Measurements from ENCODE around the gene SULT1A1.

GRCh38 chr16:28573738-28574718 is 35.8 kb downstream of the SULT1A1 start:
- no peak for TF ChIP-seq YY1 (IDR thresholded peaks at IDR 0.05; ENCODE audit: insufficient read depth, insufficient read length)
- no peak for TF ChIP-seq SUZ12 (IDR thresholded peaks at IDR 0.05; ENCODE audit: extremely low read depth, insufficient read depth, insufficient read length)

Data from NT2/D1 (cell line).